GM18520 (cell line): ENCODE measurements around the gene TTLL11.
"Not testable (repeated sequence)": the region's sequence is repeated elsewhere in the genome, so short reads cannot be mapped to it uniquely, and the experiment has no call there.

ENCODE experiments used
- ATAC-seq: cut with Tn5 transposase; IDR thresholded peaks from one replicate; pipeline ENCODE4 v1.9.1; 2021; ENCODE audit not compliant: unreplicated experiment

Gene TTLL11

GRCh38 chr9:121807069-121807822 lies 285.9 kb downstream of the TTLL11 start:
- ATAC-seq: no peak

GRCh38 chr9:121802753-121803152 lies 290.4 kb downstream of the TTLL11 start:
- ATAC-seq: no peak

DNA sequence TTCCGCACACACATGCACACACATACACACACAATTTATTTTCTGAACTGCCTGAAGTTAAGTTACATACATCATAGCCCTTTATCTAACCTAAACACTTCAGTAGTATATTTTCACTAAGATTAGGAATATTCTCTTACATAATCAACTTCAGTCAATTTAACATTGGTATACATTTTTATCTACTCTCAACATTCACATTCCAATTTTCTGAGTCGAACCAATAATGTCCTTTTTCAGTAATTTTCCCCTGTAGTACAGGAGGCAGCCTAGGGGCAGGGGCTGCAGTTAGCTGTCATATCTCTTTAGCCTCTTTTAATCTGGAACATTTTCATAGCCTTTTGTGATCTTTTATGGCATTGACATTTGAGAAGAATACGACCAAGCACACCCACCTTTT lies 291.5 kb downstream of the TTLL11 start:
- no peak for ATAC-seq

- ATAC-seq: no peak
These were observed 292.7 kb downstream of the TTLL11 start for GRCh38 chr9:121800376-121800775.

DNA sequence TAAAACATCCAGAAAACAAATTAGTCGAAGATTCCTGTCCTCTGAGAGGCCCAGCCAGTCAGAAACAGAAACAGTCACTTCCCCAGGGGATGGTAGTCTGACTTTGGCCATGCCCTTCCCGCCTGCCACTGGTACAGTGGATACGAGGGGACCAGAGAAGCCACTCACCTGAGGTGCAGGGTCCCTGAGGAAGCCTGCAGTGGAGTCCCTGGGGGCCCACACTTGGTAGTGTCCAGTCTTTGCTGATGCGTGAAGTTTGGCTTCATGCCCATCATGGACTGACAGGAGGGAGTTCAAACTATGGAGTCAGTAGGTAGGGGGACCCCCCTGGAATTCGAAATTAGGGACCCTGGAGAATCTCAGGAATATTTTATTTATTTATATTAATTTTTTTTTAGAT lies 294.2 kb downstream of the TTLL11 start:
- no peak for ATAC-seq

DNA sequence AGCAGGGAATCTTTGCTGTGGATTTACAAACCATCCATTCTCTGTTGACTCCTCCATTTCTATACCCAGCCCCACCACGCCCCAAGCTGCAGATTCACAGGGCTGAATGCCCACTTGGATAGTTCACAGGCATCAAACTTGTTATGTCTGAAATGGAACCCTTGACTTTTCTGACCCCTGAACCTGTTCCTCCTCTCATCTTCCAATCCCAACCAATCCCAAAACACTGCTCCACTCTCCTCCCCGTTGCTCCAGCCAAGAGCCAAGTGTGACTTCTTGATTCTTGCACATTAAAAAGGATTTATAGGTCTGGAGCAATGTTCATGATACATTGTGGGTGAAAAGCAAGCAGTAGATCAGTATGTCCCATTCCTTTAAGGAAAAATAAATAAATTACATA lies 296.0 kb downstream of the TTLL11 start:
- no peak for ATAC-seq

DNA sequence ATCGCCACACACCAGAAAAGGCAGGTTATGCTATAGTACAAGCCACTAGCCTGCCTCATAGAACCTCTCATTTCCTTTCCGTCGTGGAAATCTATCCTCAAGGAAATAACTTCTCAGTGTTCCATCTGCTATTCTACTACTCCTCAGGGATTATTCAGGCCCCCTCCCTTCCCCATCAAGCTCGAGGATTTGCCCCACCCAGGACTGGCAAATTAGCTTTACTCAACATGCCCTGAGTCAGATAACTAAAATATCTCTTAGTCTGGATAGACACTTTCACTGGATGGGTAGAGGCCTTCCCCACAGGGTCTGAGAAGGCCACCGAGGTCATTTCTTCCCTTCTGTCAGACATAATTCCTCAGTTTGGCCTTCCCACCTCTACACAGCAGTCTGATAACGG lies 298.8 kb downstream of the TTLL11 start:
- not testable (repeated sequence) for ATAC-seq

DNA sequence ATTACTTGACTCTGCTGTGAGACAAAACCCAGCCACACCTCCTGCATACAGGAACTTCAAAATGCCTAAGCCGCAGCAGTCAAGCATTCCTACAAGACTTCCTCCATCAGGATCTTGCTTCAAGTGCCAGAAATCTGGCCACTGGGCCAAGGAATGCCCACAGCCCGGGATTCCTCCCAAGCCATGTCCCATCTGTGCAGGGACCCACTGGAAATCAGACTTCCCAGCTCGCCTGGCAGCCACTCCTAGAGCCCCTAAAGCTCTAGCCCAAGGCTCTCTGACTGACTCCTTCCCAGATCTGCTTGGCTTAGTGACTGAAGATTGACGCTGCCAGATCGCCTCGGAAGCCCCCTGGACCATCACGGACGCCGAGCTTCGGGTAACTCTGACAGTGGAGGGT lies 300.6 kb downstream of the TTLL11 start:
- ATAC-seq: not testable (repeated sequence)

GRCh38 chr9:121790841-121791240 lies 302.3 kb downstream of the TTLL11 start:
- no peak for ATAC-seq

- ATAC-seq: no peak
These were observed 304.3 kb downstream of the TTLL11 start for GRCh38 chr9:121788686-121789366.

- no peak for ATAC-seq
These were observed 306.1 kb downstream of the TTLL11 start for GRCh38 chr9:121786998-121787422.

GRCh38 chr9:121786543-121786948 lies 306.6 kb downstream of the TTLL11 start:
- no peak for ATAC-seq

- ATAC-seq: no peak
These were observed 307.2 kb downstream of the TTLL11 start for GRCh38 chr9:121785673-121786542.

- ATAC-seq: no peak
These were observed 308.2 kb downstream of the TTLL11 start for GRCh38 chr9:121784731-121785411.

DNA sequence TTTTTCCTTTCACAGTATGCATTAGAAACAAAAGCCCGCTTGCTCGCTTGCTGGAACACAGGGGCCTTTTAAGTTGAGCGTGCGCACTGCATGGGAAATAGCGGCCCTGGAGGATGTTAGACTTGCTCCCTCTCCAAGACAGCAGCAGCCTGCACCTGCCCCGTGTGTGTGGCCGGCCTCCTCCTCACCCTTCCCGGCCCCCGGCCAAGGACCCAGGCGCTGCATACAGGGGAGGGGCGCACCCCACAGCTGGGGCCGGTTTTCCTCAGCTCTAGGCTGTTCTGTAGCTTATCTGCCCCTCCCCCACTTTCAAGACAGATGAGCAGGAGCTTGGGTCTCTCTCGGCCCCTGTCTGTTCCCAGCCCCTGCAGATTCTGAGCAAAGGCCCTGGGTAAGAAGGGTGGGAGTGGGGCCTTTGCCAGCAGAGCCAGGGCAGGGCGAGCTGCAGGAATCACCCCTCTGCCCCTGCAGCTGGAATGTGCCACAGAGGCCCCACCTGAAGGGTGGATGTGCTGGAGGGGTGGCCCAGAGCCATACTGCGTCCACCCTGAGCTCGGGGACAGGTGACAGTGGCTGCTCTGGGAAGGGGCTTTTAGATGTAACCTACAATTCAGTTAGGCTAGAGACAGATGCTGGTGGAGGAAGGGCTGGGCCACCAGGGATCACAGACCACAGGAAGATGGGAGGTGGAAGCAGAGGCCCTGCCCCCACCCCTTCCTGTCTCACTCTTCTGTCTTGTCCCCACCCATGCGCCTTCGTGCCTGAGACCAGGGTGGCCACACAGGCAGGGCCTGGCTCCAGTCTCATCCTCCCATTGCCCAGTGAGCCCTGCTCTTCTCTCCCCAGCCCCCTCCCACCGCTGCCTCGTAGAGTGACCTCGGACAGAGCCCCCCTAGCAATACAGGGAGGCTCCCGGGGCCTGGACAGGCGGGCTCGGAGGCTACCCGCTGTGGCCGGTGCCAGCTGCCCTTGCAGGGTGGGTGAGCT lies 309.3 kb downstream of the TTLL11 start:
- ATAC-seq: no peak

DNA sequence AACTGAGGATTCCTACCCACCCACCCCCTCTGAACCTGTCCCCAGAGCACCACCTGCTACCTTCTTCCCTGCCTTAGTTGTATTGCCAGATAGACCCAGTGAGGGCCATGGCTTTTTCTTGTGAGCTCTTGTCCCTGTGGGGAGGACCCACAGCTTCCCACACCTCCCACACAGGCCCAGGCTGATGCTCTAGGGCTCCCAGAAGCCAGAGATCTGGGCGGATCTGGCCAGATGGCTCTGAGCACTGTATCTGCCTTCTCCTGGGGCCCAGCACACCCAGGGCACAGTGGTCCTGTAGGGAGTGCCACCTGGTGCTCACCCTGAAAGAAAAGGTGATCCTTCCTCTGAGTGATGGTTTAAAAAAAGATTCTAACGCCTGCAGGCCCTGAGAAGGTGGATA lies 310.0 kb downstream of the TTLL11 start:
- no peak for ATAC-seq

GRCh38 chr9:121782514-121783110 lies 310.5 kb downstream of the TTLL11 start:
- ATAC-seq: no peak

DNA sequence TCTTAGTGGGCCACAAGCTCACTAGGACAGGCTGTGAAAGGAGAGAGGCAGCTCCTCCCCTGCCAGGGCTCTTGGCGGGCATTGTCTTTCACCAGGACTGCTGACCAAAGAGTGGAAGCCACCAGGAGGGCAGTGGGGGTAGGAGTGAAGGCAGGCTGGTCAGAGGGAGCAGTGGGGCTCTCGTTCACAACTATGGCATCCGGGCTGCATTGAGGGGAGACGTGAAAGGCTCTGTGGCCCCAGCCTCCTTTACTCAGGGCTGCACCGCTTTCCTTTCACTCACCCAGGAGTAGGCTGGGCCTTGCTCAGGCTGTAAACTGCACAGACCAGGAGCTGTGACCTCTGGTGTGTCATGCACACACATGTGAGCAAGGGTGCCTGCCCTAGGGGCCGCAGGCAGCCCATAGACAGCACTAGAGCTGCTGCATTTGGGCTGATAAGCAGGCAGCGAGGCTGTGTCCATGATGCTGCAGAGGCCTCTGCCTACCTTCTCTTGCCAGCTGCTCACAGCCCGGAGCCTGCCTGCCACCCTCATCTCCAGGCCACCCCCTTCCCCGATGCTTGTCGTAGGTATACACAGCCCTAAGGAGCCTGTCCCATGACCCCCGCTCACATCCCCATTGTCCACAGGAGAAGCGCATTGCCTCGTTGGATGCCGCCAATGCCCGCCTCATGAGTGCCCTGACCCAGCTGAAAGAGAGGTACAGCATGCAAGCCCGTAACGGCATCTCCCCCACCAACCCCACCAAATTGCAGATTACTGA lies 311.2 kb downstream of the TTLL11 start:
- ATAC-seq: no peak

DNA sequence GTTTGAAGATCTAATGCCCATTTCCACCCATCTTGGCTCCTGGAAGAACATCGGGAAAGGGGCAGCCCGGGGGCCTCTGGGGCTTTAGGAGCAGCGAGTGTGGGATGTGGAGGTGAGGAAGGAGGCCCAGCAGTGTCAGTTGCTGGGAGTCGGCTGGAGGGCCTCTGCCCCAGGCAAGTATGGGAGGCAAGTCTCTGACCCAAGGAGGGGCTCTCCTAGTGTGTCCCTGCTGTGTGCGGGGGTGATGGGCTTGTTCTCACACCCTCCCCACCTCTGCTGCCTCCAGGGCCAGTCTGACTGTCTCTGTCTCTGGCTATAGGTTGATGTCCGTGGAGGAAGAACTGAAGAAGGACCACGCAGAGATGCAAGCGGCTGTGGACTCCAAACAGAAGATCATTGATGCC lies 312.0 kb downstream of the TTLL11 start:
- no peak for ATAC-seq
